ENCODE measurements around the gene DHX9. TPM values are rescaled to one million over a fixed set of nuclear protein-coding genes. Genes with fewer than 3 reads are reported as not detected.

The DHX9 gene
- total RNA-seq, 2 donors from 2014 or later: 136 to 273 TPM

DNA sequence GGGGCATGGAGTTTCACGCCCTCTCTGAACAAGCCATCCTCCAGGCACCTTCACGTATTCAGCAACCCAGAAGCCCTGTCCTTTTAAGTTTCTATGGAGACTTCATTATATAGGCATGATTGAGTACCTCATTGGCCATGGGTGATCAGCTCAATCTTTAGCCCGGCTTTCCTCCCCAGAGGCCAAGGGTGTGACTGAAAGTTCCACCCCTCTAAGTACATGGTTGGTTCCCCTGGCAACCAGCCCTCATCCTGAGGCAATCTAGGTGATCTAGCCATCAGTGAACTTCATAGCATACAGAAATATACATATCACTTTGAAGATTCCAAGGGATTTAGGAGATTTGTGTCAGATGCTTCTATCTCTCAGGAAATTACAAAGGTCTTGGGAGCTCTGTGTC lies 21.3 kb upstream of the DHX9 start:
- Mint-ChIP-seq H3K4me3 (no peak overlapping the region), H3K4me1 (no peaks in the 10 kb centered on the region), H3K27me3 (no peaks in the 10 kb centered on the region), H3K36me3 (ENCODE audit: low read depth) (peaks cover 24% of the 10 kb centered on the region), H3K9me3 (no peaks in the 10 kb centered on the region), H3K27ac (no peak overlapping the region)
- ATAC-seq (replicated peaks): no peak

DNA sequence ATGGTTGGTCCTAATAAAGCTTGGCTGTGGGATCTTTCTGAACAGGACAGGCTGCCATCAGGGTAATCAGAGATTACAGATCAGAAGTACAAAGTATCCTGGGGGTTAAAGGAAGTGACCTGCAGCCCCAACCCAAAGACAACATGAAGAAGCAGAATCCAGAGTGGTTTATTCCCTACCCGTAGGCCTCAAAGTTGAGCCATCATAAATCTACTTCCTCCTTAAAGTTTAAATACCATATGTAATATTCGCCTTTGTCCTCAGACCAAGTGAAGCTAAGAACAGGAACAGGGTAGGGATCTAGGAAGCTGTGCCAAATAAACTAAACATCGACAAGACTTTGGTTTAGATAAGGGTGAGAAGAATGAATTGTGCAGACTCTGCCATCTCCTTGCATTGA lies 15.9 kb upstream of the DHX9 start:
- peaks cover 7% of the 10 kb centered on the region for H3K36me3 Mint-ChIP-seq (ENCODE audit: low read depth)
- no peaks in the 10 kb centered on the region for H3K4me1 Mint-ChIP-seq
- no peak for ATAC-seq (replicated peaks)
- H3K27me3 Mint-ChIP-seq: no peaks in the 10 kb centered on the region
- H3K9me3 Mint-ChIP-seq: no peaks in the 10 kb centered on the region
- no peak overlapping the region for H3K4me3 Mint-ChIP-seq
- no peak overlapping the region for H3K27ac Mint-ChIP-seq

DNA sequence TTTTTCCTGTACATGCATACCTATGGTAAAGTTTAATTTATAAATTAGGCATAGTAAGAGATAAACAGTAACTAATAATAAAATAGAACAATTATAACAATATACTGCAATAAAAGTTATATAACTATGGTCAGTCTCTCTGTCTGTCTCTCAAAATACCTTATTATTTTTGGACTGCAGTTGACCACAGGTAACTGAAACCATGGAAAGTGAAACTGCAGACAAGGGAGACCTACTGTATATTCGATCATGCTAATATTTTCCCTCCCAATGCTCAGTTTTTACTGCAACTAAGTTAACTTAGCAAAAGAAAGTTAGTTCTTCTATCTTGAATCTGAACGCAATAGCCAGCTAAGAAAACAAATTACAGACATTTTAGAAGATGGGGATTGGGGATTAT lies 12.3 kb upstream of the DHX9 start:
- ATAC-seq (replicated peaks): no peak
- no peaks in the 10 kb centered on the region for H3K27me3 Mint-ChIP-seq

DNA sequence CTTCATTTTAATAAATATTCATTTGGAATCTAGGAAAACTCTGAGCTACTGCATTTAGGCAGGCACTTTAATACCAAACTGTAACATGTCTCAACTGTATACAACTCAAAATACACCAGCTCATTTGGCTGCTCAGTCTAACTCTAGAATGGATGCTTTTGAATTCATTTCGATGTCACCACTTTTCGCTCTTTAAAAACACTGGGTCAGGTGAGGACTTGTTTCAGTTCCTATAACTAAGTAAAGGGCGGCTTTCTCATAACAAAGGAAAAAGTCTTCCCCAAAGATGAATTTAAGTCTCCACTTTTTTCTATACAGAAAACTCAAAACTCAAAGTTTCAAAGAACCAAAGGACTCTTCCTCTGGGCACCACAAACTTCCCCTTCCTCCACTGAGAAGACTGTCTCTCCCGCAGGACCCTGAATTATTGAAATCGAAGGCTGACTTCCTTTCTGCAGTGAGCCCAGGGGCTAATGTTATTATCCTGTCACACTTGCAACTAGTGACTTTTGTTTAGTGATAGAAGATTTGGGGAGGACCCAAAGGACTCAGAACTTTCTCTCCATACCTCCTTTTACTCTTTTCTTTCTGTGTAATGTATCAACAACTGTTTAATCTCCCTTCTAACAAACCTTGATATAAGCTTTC lies 9.7 kb upstream of the DHX9 start:
- no peak for ATAC-seq (replicated peaks)
- no peaks in the 10 kb centered on the region for H3K4me1 Mint-ChIP-seq
- H3K4me3 Mint-ChIP-seq: no peak overlapping the region
- H3K9me3 Mint-ChIP-seq: no peaks in the 10 kb centered on the region
- H3K36me3 Mint-ChIP-seq (ENCODE audit: low read depth): no peaks in the 10 kb centered on the region
- no peak overlapping the region for H3K27ac Mint-ChIP-seq
- no peaks in the 10 kb centered on the region for H3K27me3 Mint-ChIP-seq

More for the DNA sequence above, 12.3 kb upstream of the DHX9 start:
- H3K4me3 Mint-ChIP-seq: no peak overlapping the region
- no peak overlapping the region for H3K27ac Mint-ChIP-seq
- no peaks in the 10 kb centered on the region for H3K4me1 Mint-ChIP-seq
- H3K36me3 Mint-ChIP-seq (ENCODE audit: low read depth): no peaks in the 10 kb centered on the region
- H3K9me3 Mint-ChIP-seq: no peaks in the 10 kb centered on the region

DNA sequence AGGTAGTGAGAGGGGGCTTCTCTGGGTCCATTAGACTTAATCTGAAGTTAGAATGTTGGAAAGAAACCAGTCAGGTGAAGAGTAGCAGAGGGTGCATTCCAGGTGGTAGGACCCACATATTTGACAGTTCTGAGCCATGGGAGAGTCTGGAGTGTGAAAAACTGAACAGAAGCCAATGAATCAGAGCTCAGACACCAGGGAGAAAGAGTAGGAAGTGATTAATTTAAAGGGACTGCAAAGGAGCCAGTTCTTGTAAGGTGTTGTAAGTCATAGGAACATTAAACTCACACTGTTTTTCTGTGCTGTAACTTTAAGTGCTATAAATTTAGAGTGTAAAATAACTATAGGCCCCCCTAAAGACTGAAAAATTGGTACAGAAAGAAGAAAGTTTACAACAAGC lies 5.9 kb upstream of the DHX9 start:
- no peak overlapping the region for H3K27ac Mint-ChIP-seq
- no peaks in the 10 kb centered on the region for H3K27me3 Mint-ChIP-seq
- no peak for ATAC-seq (replicated peaks)
- no peak overlapping the region for H3K4me3 Mint-ChIP-seq
- no peaks in the 10 kb centered on the region for H3K36me3 Mint-ChIP-seq (ENCODE audit: low read depth)
- no peaks in the 10 kb centered on the region for H3K4me1 Mint-ChIP-seq
- no peaks in the 10 kb centered on the region for H3K9me3 Mint-ChIP-seq

DNA sequence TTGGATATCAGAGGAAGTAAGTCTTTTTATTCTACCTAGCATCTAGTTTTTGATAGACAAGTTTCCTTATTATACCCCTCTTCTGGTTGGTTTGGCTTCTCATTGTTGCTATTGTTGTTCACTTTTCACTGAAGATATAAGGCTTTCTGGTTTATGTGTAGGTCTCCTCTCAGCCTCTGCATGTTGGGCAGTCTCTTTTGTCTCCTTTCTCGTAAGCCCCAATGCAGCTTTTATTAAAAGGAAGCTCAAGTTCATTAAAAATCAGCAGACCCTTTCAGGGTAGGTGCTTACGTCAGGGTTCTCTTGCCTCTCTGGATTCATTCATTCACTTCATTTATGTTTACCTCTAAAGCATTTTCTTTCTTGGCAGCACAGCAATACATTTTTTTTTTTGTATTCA lies 4.8 kb upstream of the DHX9 start:
- Mint-ChIP-seq H3K4me3 (no peak overlapping the region), H3K36me3 (ENCODE audit: low read depth) (peaks cover 5% of the 10 kb centered on the region), H3K27me3 (no peaks in the 10 kb centered on the region), H3K27ac (no peak overlapping the region), H3K4me1 (no peaks in the 10 kb centered on the region), H3K9me3 (no peaks in the 10 kb centered on the region)
- ATAC-seq (replicated peaks): no peak

DNA sequence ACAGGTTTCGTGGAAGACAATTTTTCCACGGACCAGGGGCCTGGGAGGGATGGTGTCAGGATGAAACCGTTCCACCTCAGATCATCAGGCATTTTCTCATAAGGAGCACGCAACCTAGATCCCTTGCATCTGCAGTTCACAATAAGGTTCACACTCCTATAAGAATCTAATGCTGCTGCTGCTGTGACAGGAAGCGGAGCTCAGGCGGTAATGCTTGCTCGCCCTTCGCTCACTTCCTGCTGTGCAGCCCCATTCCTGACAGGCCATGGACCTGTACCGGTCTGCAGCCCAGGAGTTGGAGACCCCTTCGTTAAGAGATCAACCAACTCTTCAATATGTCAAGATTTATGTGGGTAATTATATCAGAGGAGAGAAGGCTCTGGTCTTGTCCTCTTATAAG lies 3.3 kb upstream of the DHX9 start:
- H3K9me3 Mint-ChIP-seq: no peaks in the 10 kb centered on the region
- no peak for ATAC-seq (replicated peaks)
- no peaks in the 10 kb centered on the region for H3K27me3 Mint-ChIP-seq
- H3K4me3 Mint-ChIP-seq: no peak overlapping the region
- H3K36me3 Mint-ChIP-seq (ENCODE audit: low read depth): peaks cover 20% of the 10 kb centered on the region
- H3K27ac Mint-ChIP-seq: no peak overlapping the region
- H3K4me1 Mint-ChIP-seq: peaks cover 5% of the 10 kb centered on the region

DNA sequence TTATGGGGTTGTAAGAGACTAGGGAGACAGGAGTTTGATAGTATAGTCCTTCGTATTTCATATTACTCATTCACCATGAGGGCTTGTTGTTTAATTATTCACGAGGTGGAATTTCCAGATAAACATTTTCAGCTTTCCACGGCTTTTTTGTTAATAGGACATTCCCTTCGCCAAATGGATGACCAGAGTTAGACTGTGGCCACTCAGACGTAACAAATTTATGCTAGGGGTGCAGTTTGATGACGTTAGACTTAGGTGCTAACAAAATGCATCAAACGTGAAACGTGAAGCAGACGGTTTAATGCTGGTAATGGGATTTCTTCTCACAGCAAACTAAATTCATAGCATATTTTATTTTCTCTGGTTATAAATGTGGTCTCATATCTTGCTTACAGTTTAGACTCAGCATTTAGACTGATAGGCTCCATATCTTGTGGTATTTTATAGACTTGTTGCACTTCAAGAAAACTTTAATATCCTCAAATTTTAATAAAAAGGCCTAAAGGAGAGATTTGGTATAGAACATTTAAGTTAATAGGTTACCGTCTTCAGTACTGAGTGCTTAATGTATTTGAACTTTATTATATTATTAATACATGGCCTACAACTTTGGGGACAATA lies 2.3 kb downstream of the DHX9 start:
- Mint-ChIP-seq H3K36me3 (ENCODE audit: low read depth) (peaks cover 76% of the 10 kb centered on the region), H3K9me3 (no peaks in the 10 kb centered on the region), H3K4me3 (peak overlapping the region; percentile 98), H3K27me3 (no peaks in the 10 kb centered on the region), H3K27ac (peak overlapping the region; percentile 97), H3K4me1 (peaks cover 22% of the 10 kb centered on the region)
- no peak for ATAC-seq (replicated peaks)

DNA sequence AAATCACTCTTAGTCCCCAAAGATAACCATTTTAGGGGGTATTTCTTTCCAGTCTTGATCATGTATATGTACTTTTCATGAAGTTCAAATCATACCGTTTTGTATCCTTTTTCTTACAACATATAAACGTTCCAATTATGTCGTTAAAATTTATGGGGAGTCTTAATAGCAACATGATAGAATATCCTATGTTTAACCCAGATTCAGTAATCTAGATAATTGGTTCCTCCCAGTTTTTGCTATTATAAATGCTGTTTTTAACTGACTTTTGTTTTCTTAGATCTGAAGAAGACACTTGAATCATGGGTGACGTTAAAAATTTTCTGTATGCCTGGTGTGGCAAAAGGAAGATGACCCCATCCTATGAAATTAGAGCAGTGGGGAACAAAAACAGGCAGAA lies 3.1 kb downstream of the DHX9 start:
- Mint-ChIP-seq H3K36me3 (ENCODE audit: low read depth) (peaks cover 84% of the 10 kb centered on the region), H3K9me3 (no peaks in the 10 kb centered on the region), H3K4me1 (peaks cover 30% of the 10 kb centered on the region), H3K27ac (peak overlapping the region; percentile 97), H3K27me3 (no peaks in the 10 kb centered on the region), H3K4me3 (peak overlapping the region; percentile 98)
- no peak for ATAC-seq (replicated peaks)

DNA sequence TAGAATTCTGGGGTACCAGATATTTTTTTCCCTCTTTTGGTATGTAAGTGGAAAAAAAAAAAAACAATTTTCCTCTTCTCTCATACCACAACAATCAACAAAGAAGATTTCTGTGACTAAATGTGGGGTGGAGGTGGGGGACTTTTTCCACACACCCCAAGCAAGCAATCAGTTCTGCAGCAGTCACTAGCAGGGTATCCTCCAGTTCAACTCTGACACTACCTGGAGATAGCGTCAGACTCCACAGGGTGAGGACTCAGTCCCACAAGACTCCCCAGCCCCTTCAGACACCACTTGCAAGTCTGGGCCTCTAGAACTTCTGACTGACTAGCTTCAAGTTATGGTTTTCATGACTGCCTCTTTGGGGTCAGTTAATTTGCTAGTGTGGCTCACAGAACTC lies 6.2 kb downstream of the DHX9 start:
- Mint-ChIP-seq H3K36me3 (ENCODE audit: low read depth) (peaks cover 100% of the 10 kb centered on the region), H3K27me3 (no peaks in the 10 kb centered on the region), H3K9me3 (no peaks in the 10 kb centered on the region), H3K4me1 (peaks cover 44% of the 10 kb centered on the region), H3K27ac (peak overlapping the region; percentile 82), H3K4me3 (peak overlapping the region; percentile 98)
- peak; percentile 79 for ATAC-seq (replicated peaks)

DNA sequence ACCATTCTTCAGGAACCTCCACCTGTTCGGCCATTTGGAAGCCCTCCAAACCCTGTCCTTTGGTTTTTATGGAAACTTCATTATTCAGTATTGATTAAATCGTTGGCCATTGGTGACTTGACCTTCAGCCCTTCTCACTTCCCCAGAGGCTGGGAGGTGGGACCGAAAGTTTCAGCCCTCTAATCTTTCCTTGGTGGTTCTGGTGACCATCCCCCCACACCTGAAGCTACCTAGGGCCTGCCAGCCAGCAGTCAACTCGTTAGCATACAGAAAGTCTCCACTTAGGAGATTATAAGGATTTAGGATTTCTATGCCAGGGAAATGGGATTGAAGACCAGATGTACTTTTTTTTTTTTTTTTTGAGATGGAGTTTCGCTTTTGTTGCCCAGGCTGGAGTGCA lies 6.7 kb downstream of the DHX9 start:
- Mint-ChIP-seq H3K27me3 (no peaks in the 10 kb centered on the region), H3K9me3 (no peaks in the 10 kb centered on the region), H3K36me3 (ENCODE audit: low read depth) (peaks cover 100% of the 10 kb centered on the region), H3K27ac (peak overlapping the region; percentile 15), H3K4me1 (peaks cover 44% of the 10 kb centered on the region), H3K4me3 (no peak overlapping the region)
- ATAC-seq (replicated peaks): no peak

DNA sequence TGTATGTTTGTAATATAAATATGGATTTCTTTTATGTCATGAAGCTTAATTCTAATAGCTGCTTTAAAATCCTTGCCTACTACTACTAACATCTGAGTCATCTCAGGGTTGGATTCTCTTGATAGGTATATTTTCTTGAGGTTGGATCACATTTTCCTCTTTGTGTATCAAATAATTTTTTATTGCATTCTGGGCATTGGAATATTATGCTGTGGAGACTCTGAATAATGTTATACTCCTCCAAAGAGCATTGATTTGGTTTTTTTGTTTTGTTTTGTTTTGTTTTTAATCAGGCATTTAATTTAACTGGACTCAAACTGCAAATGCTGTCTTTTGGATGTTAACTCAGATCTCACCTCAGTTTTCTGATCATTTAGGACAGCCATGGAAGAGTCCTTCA lies 8.0 kb downstream of the DHX9 start:
- Mint-ChIP-seq H3K4me1 (peaks cover 37% of the 10 kb centered on the region), H3K36me3 (ENCODE audit: low read depth) (peaks cover 100% of the 10 kb centered on the region), H3K27me3 (no peaks in the 10 kb centered on the region), H3K9me3 (no peaks in the 10 kb centered on the region), H3K27ac (peak overlapping the region; percentile 15), H3K4me3 (peak overlapping the region; percentile 3)
- no peak for ATAC-seq (replicated peaks)

DNA sequence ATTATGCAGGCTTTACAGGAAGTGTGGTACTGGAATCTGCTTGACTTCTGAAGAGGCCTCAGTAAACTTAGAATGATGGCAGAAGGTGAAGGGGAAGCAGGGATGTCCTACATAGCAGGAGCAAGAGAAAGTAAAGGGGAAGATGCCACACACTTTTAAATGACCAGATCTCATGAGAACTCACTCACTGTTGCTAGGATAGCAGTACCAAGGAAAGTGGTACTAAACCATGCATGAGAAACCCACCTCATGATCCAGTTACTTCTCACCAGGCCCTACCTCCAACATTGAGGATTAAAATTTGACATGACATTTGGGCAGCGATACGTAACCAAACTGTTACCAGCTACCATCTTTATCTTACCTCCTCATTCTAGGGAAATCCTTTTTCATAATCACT lies 9.6 kb downstream of the DHX9 start:
- no peaks in the 10 kb centered on the region for H3K27me3 Mint-ChIP-seq
- H3K36me3 Mint-ChIP-seq (ENCODE audit: low read depth): peaks cover 100% of the 10 kb centered on the region
- H3K4me3 Mint-ChIP-seq: no peak overlapping the region
- no peak overlapping the region for H3K27ac Mint-ChIP-seq
- H3K9me3 Mint-ChIP-seq: no peaks in the 10 kb centered on the region
- peaks cover 30% of the 10 kb centered on the region for H3K4me1 Mint-ChIP-seq
- no peak for ATAC-seq (replicated peaks)

DNA sequence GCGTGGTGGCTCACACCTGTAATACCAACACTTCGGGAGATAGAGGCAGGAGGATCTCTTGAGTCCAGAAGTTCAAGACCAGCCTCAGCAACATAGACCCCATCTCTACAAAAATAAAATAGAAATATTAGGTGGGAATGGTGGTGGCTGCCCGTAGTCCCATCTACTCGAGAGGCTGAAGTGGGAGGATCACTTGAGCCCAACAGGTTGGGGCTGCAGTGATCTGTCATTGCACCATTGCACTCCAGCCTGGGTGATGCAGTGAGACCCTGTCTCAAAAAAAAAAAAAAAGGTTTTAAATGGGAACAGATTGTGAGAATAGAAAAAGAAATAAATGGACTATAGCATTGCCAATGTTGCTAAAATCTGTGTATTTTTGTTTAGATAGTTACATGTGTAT lies 11.2 kb downstream of the DHX9 start:
- H3K27ac Mint-ChIP-seq: peak overlapping the region; percentile 52
- no peaks in the 10 kb centered on the region for H3K27me3 Mint-ChIP-seq
- no peak overlapping the region for H3K4me3 Mint-ChIP-seq
- H3K4me1 Mint-ChIP-seq: peaks cover 30% of the 10 kb centered on the region
- no peak for ATAC-seq (replicated peaks)
- H3K9me3 Mint-ChIP-seq: no peaks in the 10 kb centered on the region
- H3K36me3 Mint-ChIP-seq (ENCODE audit: low read depth): peaks cover 100% of the 10 kb centered on the region

DNA sequence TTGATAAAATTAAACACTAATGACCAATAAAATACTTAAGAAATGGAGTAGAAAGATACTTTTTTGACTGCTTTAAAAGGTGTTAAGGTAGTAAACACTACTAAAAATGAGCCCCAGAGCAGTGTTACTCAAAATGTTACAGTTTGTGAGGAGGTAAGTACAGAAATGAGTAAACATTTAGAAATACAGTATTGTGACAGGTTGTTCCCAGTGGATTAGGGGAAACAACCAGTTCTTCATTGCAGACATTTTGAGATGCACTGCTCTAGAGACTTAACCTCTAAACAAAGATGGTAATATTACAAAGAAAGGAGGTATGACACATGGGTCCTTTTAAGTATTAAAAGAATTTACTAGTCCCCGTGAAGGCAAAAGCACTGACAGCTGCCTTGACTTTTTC lies 12.7 kb downstream of the DHX9 start:
- ATAC-seq (replicated peaks): peak; percentile 70
- H3K4me1 Mint-ChIP-seq: peaks cover 23% of the 10 kb centered on the region
- no peaks in the 10 kb centered on the region for H3K9me3 Mint-ChIP-seq
- peaks cover 100% of the 10 kb centered on the region for H3K36me3 Mint-ChIP-seq (ENCODE audit: low read depth)
- H3K4me3 Mint-ChIP-seq: no peak overlapping the region
- H3K27me3 Mint-ChIP-seq: no peaks in the 10 kb centered on the region
- peak overlapping the region; percentile 36 for H3K27ac Mint-ChIP-seq
